ENCODE data around the gene PBX4. TPM values are rescaled to one million over a fixed set of nuclear protein-coding genes. Genes with fewer than 3 reads are reported as not detected.

Gene PBX4
- total and polyA plus RNA-seq, 2 of the 8 experiments (the other 6 are each of a cell fraction or from before 2014, with no cell fraction given): 3.4 to 3.8 TPM

- Histone ChIP-seq H3K23me2 (ENCODE audit: low read depth, low read length) (no peaks in the 10 kb centered on the region), H2BK20ac (ENCODE audit: low read length) (no peak overlapping the region), H3K36me3 (ENCODE audit: control insufficient read depth in 2 of 4, insufficient read depth in 4 of 4, low read length in 3 of 4) (no peaks in the 10 kb centered on the region), H3K27ac (ENCODE audit: low read depth, low read length) (no peak overlapping the region), H3K4ac (replicated peaks; ENCODE audit: insufficient read length, low read depth, low read length) (no peak overlapping the region), H4K5ac (ENCODE audit: insufficient read length, low read depth, low read length) (no peak overlapping the region), H4K20me1 (replicated peaks in 1 of 2; ENCODE audit: control insufficient read depth in 1 of 2, insufficient read depth in 2 of 2, low read length in 2 of 2) (no peaks in the 10 kb centered on the region), H2AFZ (ENCODE audit: low read length) (no peak overlapping the region), H3K14ac (ENCODE audit: insufficient read length) (no peak overlapping the region), H3K23ac (ENCODE audit: insufficient read length) (no peak overlapping the region), H3K18ac (ENCODE audit: extremely low read depth, low read length) (no peak overlapping the region), H2BK15ac (ENCODE audit: low read length) (no peak overlapping the region), H2AK5ac (ENCODE audit: low read depth, low read length) (no peak overlapping the region), H3K9me3 (ENCODE audit: insufficient read depth in 2 of 2, low read depth in 1 of 2, low read length in 1 of 2) (no peaks in the 10 kb centered on the region), H3K4me3 (ENCODE audit: extremely low read depth in 1 of 4, insufficient read depth in 2 of 4, low read depth in 3 of 4, low read length in 4 of 4) (no peak overlapping the region), H3K4me1 (replicated peaks in 1 of 4; ENCODE audit: control insufficient read depth in 3 of 4, insufficient read depth in 4 of 4, low read length in 3 of 4) (peaks cover 0 to 4% (median 0%) of the 10 kb centered on the region in 4 experiments; a peak in 2 of 7 replicates), H3K9ac (replicated peaks in 1 of 4; ENCODE audit: extremely low read depth in 1 of 4, low read depth in 3 of 4, low read length in 3 of 4) (0 out of 7 replicates have a peak overlapping the region, but pooled peaks of 1 of the 4 experiments have one; percentile 39), H3K56ac (replicated peaks; ENCODE audit: insufficient read length, low read depth, low read length) (no peak overlapping the region), H3K4me2 (ENCODE audit: insufficient read depth in 1 of 2, low read depth in 2 of 2, low read length in 2 of 2) (no peak overlapping the region), H2BK5ac (ENCODE audit: low read depth, low read length) (0 out of 2 replicates have a peak overlapping the region, but pooled peaks have one; percentile 9), H4K91ac (replicated peaks; ENCODE audit: insufficient read length, low read length) (no peak overlapping the region), H2BK12ac (ENCODE audit: low read depth, low read length) (no peak overlapping the region), H3K79me1 (ENCODE audit: low read depth, low read length) (0 out of 2 replicates have a peak, but pooled peaks cover 2% of the 10 kb centered on the region), H4K8ac (ENCODE audit: extremely low read depth, insufficient read depth, low read length) (no peak overlapping the region), H3K79me2 (ENCODE audit: control insufficient read depth in 1 of 2, insufficient read depth in 2 of 2, low read length in 2 of 2) (no peaks in the 10 kb centered on the region), H3K27me3 (replicated peaks in 1 of 4; ENCODE audit: control insufficient read depth in 3 of 4, extremely low read depth in 1 of 4, insufficient read depth in 3 of 4, low read length in 3 of 4) (no peaks in the 10 kb centered on the region), H2BK120ac (replicated peaks; ENCODE audit: low read depth, low read length) (no peak overlapping the region)
- FAIRE-seq (no peak), DNase-seq (ENCODE audit: low read depth in 1 of 2, low spot score in 2 of 2) (no peak)
- 83% methylated on average over 4 of the region's 4 CpGs; no CpG with 5 or more reads in 1 of the 2 experiments for WGBS, 2 experiments (ENCODE audit: extremely low coverage in 1 of 2, insufficient coverage in 1 of 2, insufficient read length in 1 of 2, insufficient replicate concordance in 2 of 2, low coverage in 1 of 2, low lambda C conversion rate in 2 of 2, missing lambda C conversion rate in 1 of 2)
- ChIA-PET CTCF (ENCODE audit: partially characterized antibody) (interaction anchor here (0.7 to 20.0 kb wide), 9 partner anchors 10 to 177 kb away, joined by 3 to 223 read pairs (median 6); partner anchors contain the start of gene GMIP), POLR2A (ENCODE audit: partially characterized antibody) (interaction anchor here (1.7 kb wide), 1 partner anchor 9 kb away, joined by 3 read pairs; no protein-coding TSS in a partner anchor)
- TF ChIP-seq SAP30 (IDR thresholded peaks at IDR 0.05; ENCODE audit: insufficient read depth, insufficient replicate concordance, low read length): no peak
- no peak for TF ChIP-seq TAF1 (IDR thresholded peaks at IDR 0.05; ENCODE audit: low read depth, low read length)
- TF ChIP-seq GABPA (IDR thresholded peaks at IDR 0.05; ENCODE audit: borderline replicate concordance, insufficient read depth, low read length): no peak
- no peak for TF ChIP-seq POLR2A (IDR thresholded peaks at IDR 0.05; ENCODE audit: control extremely low read depth in 1 of 2, low read depth in 2 of 2, low read length in 2 of 2)
- no peak for TF ChIP-seq ATF3 (IDR thresholded peaks at IDR 0.05; ENCODE audit: insufficient read depth, low read depth, low read length)
- TF ChIP-seq HDAC2 (IDR thresholded peaks at IDR 0.05; ENCODE audit: borderline replicate concordance in 1 of 2, low read depth in 2 of 2, low read length in 2 of 2): no peak
- TF ChIP-seq YY1 (IDR thresholded peaks at IDR 0.05; ENCODE audit: low read depth, low read length): no peak
- TF ChIP-seq SIX5 (IDR thresholded peaks at IDR 0.05; ENCODE audit: low read depth, low read length): no peak
- no peak for TF ChIP-seq POU5F1 (IDR thresholded peaks at IDR 0.05; ENCODE audit: low read depth, low read length)
- no peak for TF ChIP-seq NANOG (IDR thresholded peaks at IDR 0.05; ENCODE audit: insufficient read depth, low read depth, low read length, poor library complexity, severe bottlenecking)
- TF ChIP-seq SUZ12 (IDR thresholded peaks at IDR 0.05; ENCODE audit: low read length): no peak
- no peak for TF ChIP-seq RXRA (IDR thresholded peaks at IDR 0.05; ENCODE audit: insufficient read depth, low read depth, low read length)
- no peak for TF ChIP-seq EGR1 (IDR thresholded peaks at IDR 0.05; ENCODE audit: borderline replicate concordance, low read depth, low read length)
Observed at GRCh38 chr19:19559931-19560330, 58.6 kb downstream of the PBX4 start.
